Measurements from ENCODE around the gene STXBP5. TPM values are rescaled to one million over a fixed set of nuclear protein-coding genes. Genes with fewer than 3 reads are reported as not detected.

Gene STXBP5
- total RNA-seq, 1 experiment from 2014 or later, result 11.6 TPM

DNA sequence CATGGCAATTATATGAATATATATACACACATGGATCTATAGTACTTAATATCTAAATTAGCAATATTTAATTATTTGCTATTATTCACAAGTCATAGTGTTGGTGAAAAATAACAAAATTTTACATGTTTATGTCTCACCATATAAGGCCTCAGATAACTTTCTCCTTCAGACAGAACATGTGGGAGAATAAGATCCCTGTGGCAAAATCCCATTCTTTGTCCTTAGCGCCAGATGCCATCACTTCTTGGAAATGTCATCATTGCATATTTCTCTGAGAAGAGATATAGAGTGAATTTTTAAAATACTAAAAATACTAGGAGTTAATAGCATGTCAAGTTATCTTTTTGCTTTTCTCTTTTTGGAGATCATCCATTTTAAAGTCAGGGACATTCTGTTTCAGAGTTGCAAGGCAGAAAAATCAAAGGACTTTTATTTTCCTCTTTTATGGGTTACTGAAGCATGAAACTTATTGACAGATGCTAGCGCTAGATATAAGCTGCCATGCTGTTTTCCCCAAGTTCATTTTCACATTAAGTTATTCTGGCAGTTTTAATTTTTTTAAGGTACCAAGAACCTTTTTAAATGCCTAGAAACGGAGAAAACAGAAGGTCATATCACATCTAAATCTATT lies 30.4 kb upstream of the STXBP5 start:
- H3K18ac ChIP-seq (ENCODE audit: insufficient read length, low read depth, low read length), result no peak overlapping the region
- H2BK5ac ChIP-seq (ENCODE audit: insufficient read length, low read length), result no peak overlapping the region
- H4K5ac ChIP-seq (ENCODE audit: insufficient read length, low read depth, low read length), result no peak overlapping the region
- H3K4me1 ChIP-seq (ENCODE audit: insufficient read depth, low read length), result no peaks in the 10 kb centered on the region; the same call in 1 of the 2 replicates
- no peak overlapping the region for H4K91ac ChIP-seq (ENCODE audit: insufficient read length, low read depth, low read length)
- H2BK120ac ChIP-seq (ENCODE audit: low read depth, low read length, poor library complexity, severe bottlenecking), result no peak overlapping the region
- no peaks in the 10 kb centered on the region for H3K79me2 ChIP-seq (ENCODE audit: insufficient read depth, low read length)
- Mint-ChIP-seq H3K4me3 (no peak overlapping the region), H3K27me3 (ENCODE audit: low read depth) (no peaks in the 10 kb centered on the region), H3K9me3 (no peaks in the 10 kb centered on the region), H3K27ac (no peak overlapping the region), H3K4me1 (peaks cover 11 to 15% of the 10 kb centered on the region in 2 experiments; a peak in 3 of 4 replicates), H3K36me3 (ENCODE audit: insufficient read depth in 1 of 3, low read depth in 3 of 3) (no peaks in the 10 kb centered on the region)
- no peaks in the 10 kb centered on the region for H3K79me1 ChIP-seq (ENCODE audit: insufficient read depth, low read depth, low read length, poor library complexity, severe bottlenecking)
- H2BK12ac ChIP-seq (ENCODE audit: insufficient read length, low read depth, low read length), result no peak overlapping the region
- no peak overlapping the region for H4K8ac ChIP-seq (replicated peaks; ENCODE audit: insufficient read length, low read depth, low read length)
- no peak overlapping the region for H2BK15ac ChIP-seq (ENCODE audit: low read depth, low read length)
- H3K4ac ChIP-seq (ENCODE audit: low read depth, low read length), result no peak overlapping the region
- no peak overlapping the region for H3K27ac ChIP-seq (ENCODE audit: insufficient read length, low read depth, low read length)
- H2BK20ac ChIP-seq (ENCODE audit: low read depth, low read length, poor library complexity, severe bottlenecking), result no peak overlapping the region
- no peak overlapping the region for H2AFZ ChIP-seq (ENCODE audit: low read length)
- no peak overlapping the region for H3T11ph ChIP-seq (ENCODE audit: low read length)
- no CpG with 5 or more reads among the region's 3 CpGs for WGBS (ENCODE audit: extremely low coverage, insufficient read length, low lambda C conversion rate)
- H3K23ac ChIP-seq (ENCODE audit: insufficient read length, low read depth, low read length), result no peak overlapping the region
- H3K9ac ChIP-seq (ENCODE audit: extremely low read depth, insufficient read length, low read length), result no peak overlapping the region
- no peak overlapping the region for H3K4me2 ChIP-seq (ENCODE audit: insufficient read depth, insufficient read length, low read length)
- H3K14ac ChIP-seq (ENCODE audit: insufficient read depth, low read length), result no peak overlapping the region
- no peaks in the 10 kb centered on the region for H4K20me1 ChIP-seq (ENCODE audit: control insufficient read depth, insufficient read depth, insufficient read length)
- no peaks in the 10 kb centered on the region for H3K27me3 ChIP-seq (ENCODE audit: insufficient read depth, low read length)
- H3K23me2 ChIP-seq (ENCODE audit: insufficient read length, low read depth, low read length, poor library complexity, severe bottlenecking), result no peaks in the 10 kb centered on the region
- no peaks in the 10 kb centered on the region for H3K9me3 ChIP-seq (ENCODE audit: control insufficient read depth, low read depth, low read length)
- TF ChIP-seq, protein P1, sequence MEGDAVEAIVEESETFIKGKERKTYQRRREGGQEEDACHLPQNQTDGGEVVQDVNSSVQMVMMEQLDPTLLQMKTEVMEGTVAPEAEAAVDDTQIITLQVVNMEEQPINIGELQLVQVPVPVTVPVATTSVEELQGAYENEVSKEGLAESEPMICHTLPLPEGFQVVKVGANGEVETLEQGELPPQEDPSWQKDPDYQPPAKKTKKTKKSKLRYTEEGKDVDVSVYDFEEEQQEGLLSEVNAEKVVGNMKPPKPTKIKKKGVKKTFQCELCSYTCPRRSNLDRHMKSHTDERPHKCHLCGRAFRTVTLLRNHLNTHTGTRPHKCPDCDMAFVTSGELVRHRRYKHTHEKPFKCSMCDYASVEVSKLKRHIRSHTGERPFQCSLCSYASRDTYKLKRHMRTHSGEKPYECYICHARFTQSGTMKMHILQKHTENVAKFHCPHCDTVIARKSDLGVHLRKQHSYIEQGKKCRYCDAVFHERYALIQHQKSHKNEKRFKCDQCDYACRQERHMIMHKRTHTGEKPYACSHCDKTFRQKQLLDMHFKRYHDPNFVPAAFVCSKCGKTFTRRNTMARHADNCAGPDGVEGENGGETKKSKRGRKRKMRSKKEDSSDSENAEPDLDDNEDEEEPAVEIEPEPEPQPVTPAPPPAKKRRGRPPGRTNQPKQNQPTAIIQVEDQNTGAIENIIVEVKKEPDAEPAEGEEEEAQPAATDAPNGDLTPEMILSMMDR (conservative IDR thresholded peaks at IDR 0.05), result no peak
- no peak overlapping the region for H2AK5ac ChIP-seq (ENCODE audit: insufficient read length, low read length)
- H3K56ac ChIP-seq (ENCODE audit: insufficient read length, low read depth, low read length), result no peak overlapping the region
- no peak for DNase-seq

All from H9 (cell line).